ENCODE data around the gene TEX38. TPM values are rescaled to one million over a fixed set of nuclear protein-coding genes. Genes with fewer than 3 reads are reported as not detected.
A peak's percentile ranks its signal among the peaks of the same experiment; 100 is the strongest.
"Not testable (repeated sequence)": the region's sequence is repeated elsewhere in the genome, so short reads cannot be mapped to it uniquely, and the experiment has no call there.

The TEX38 gene
- total RNA-seq, 1 experiment from 2014 or later, result not detected

DNA sequence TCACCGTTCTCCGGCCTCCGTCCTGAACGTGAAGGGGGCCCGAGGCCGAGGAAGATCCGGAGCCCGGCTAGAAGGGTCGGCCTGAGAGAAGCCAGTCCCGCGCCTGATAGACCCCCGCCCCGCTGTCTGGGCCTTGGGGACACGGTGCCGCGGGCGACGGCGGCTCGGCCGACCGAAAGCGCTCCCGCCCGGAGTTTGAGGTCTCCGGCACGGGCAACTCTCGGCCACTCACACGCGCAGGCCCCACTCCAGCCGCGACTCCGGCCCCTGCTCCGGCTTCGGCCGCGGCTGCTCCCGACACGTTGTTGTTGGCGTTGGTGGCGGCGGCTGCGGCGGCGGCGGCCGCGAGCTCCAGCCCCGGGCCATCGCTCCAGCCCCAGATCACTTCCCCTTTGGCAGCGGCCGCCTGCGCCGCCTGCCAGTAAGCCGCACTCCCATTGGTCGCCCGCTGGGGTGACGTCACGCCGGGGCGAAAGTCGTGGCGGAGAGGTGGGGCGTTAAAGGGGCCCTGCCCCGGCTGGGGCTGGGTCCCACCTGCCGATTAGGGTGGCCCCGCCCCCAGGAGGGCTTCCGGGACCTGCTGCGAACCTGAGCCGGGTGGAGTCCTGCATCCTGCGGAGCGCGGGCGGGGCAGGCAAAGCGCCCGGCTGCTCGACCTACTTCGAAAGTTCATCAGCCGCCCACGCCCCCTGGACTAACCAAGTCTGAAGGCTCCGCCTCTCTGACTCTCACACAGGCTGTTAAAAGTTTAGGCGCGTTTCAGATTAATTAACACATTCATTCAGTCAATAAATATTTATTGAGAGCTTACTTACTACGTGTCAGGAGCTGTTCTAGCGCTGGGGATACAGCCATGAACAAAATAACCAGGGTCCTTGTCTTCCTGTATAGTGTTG lies 47.3 kb downstream of the TEX38 start, which contains the start of gene EFCAB14:
TSS of gene EFCAB14 (minus strand) at position 388 of the 896 bp plus-strand sequence. CDS start 1,027 bp downstream, outside the sequence.
- no peaks in the 10 kb centered on the region for H3K9me3 Mint-ChIP-seq (ENCODE audit: low read depth, unreplicated experiment)
- no TSS peak for BruUV-seq (replicated peaks)
- TF ChIP-seq, protein P1, sequence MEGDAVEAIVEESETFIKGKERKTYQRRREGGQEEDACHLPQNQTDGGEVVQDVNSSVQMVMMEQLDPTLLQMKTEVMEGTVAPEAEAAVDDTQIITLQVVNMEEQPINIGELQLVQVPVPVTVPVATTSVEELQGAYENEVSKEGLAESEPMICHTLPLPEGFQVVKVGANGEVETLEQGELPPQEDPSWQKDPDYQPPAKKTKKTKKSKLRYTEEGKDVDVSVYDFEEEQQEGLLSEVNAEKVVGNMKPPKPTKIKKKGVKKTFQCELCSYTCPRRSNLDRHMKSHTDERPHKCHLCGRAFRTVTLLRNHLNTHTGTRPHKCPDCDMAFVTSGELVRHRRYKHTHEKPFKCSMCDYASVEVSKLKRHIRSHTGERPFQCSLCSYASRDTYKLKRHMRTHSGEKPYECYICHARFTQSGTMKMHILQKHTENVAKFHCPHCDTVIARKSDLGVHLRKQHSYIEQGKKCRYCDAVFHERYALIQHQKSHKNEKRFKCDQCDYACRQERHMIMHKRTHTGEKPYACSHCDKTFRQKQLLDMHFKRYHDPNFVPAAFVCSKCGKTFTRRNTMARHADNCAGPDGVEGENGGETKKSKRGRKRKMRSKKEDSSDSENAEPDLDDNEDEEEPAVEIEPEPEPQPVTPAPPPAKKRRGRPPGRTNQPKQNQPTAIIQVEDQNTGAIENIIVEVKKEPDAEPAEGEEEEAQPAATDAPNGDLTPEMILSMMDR (IDR thresholded peaks at IDR 0.05; ENCODE audit: unreplicated experiment), result no peak
- peak within 1 kb of the TSS; percentile 90 for H3K27ac Mint-ChIP-seq (ENCODE audit: unreplicated experiment)
- no peaks in the 10 kb centered on the region for H3K27me3 Mint-ChIP-seq (ENCODE audit: unreplicated experiment)
- CTCF ChIA-PET, result no interaction called here
- H3K4me1 Mint-ChIP-seq (ENCODE audit: low read depth, unreplicated experiment), result peaks cover 39% of the 10 kb centered on the region
- peak; percentile 100 for DNase-seq
- intact Hi-C loops (cut with micrococcal nuclease; ENCODE audit: unreplicated experiment), result no loop called here
- peaks cover 52% of the 10 kb centered on the region for H3K36me3 Mint-ChIP-seq (ENCODE audit: insufficient read depth, unreplicated experiment)
- H3K4me3 Mint-ChIP-seq (ENCODE audit: low read depth, unreplicated experiment), result peak within 1 kb of the TSS; percentile 91

DNA sequence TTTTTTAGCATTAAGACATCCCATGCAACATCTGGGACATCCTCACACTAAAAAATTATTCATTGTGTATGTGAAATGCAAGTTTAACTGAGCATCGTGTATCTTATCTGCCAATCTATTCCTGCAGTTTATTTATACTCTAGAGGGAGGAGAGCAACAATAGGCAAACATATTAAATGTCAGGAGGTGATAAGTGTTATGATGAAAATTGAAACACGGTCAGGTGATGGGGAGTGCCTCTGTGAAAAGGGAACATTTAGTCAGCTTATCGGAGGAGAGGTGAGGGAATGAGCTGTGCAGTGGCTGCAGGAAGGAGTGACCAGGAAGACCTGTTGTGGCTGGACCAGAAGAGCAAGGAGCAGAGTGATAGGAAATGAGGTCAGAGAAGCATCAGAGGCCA lies 48.0 kb downstream of the TEX38 start:
- intact Hi-C loops (cut with micrococcal nuclease; ENCODE audit: unreplicated experiment), result no loop called here
- TF ChIP-seq, protein P1 (IDR thresholded peaks at IDR 0.05; ENCODE audit: unreplicated experiment), result no peak
- Mint-ChIP-seq H3K27ac (ENCODE audit: unreplicated experiment) (peak overlapping the region; percentile 90), H3K4me3 (ENCODE audit: low read depth, unreplicated experiment) (peak overlapping the region; percentile 91), H3K36me3 (ENCODE audit: insufficient read depth, unreplicated experiment) (peaks cover 45% of the 10 kb centered on the region), H3K9me3 (ENCODE audit: low read depth, unreplicated experiment) (no peaks in the 10 kb centered on the region), H3K27me3 (ENCODE audit: unreplicated experiment) (no peaks in the 10 kb centered on the region), H3K4me1 (ENCODE audit: low read depth, unreplicated experiment) (peaks cover 39% of the 10 kb centered on the region)
- DNase-seq, result peak; percentile 49
- CTCF ChIA-PET, result no interaction called here
- no TSS peak for BruUV-seq (replicated peaks)

DNA sequence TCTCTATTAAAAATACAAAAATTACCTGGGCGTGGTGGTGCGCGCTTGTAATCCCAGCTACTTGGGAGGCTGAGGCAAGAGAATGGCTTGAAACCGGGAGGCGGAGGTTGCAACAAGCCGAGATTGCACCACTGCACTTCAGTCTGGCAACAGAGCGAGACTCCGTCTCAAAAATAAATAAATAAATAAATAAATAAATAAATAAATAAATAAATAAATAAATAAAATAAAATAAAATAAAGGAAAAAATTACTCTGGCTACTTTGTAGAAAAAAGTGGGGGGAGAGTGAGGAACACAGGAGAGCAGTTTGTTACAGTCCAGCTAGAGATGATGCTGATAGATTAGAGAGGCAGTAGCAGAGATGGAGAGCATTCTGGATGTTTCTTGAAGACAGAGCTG lies 48.7 kb downstream of the TEX38 start:
- CTCF ChIA-PET, result interaction anchor here (0.7 kb wide), 1 partner anchor 19 kb away, joined by 6 read pairs; no protein-coding TSS in a partner anchor
- H3K27ac Mint-ChIP-seq (ENCODE audit: unreplicated experiment); intact Hi-C loops (cut with micrococcal nuclease; ENCODE audit: unreplicated experiment); DNase-seq; BruUV-seq (replicated peaks); H3K4me3 Mint-ChIP-seq (ENCODE audit: low read depth, unreplicated experiment); H3K9me3 Mint-ChIP-seq (ENCODE audit: low read depth, unreplicated experiment); H3K27me3 Mint-ChIP-seq (ENCODE audit: unreplicated experiment): not testable (repeated sequence)
- Mint-ChIP-seq H3K36me3 (ENCODE audit: insufficient read depth, unreplicated experiment) (peaks cover 39% of the 10 kb centered on the region), H3K4me1 (ENCODE audit: low read depth, unreplicated experiment) (peaks cover 33% of the 10 kb centered on the region)

DNA sequence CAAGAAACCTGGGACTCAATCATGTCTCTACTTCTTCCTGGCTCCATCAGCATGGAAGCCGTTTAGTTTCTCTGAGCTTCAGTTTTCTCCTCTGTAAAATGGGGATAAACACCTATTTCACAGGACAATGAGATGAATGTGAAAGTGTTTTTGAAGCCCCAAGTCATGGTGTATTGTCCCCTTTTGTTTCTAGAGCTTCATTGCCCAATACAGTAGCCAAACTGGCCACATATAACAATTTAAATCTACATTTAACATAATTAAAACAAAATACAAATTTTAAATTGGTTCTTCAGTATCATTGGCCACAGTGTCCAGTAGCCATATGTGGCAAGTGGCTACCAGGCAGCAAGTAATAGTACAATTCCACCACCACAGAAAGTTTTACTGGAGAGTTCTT lies 49.5 kb downstream of the TEX38 start:
- intact Hi-C loops (cut with micrococcal nuclease; ENCODE audit: unreplicated experiment), result no loop called here
- peaks cover 29% of the 10 kb centered on the region for H3K4me1 Mint-ChIP-seq (ENCODE audit: low read depth, unreplicated experiment)
- DNase-seq, result no peak
- H3K4me3 Mint-ChIP-seq (ENCODE audit: low read depth, unreplicated experiment), result no peak overlapping the region
- peaks cover 30% of the 10 kb centered on the region for H3K36me3 Mint-ChIP-seq (ENCODE audit: insufficient read depth, unreplicated experiment)
- H3K9me3 Mint-ChIP-seq (ENCODE audit: low read depth, unreplicated experiment), result no peaks in the 10 kb centered on the region
- no TSS peak for BruUV-seq (replicated peaks)
- CTCF ChIA-PET, result no interaction called here
- H3K27me3 Mint-ChIP-seq (ENCODE audit: unreplicated experiment), result peaks cover 5% of the 10 kb centered on the region
- H3K27ac Mint-ChIP-seq (ENCODE audit: unreplicated experiment), result no peak overlapping the region
- TF ChIP-seq, protein P1 (IDR thresholded peaks at IDR 0.05; ENCODE audit: unreplicated experiment), result no peak
